Measurements from ENCODE around the gene PAM. TPM values are rescaled to one million over a fixed set of nuclear protein-coding genes. Genes with fewer than 3 reads are reported as not detected.

Gene PAM
- polyA plus RNA-seq, 5 donors, result 76.9 to 161 (median 147) TPM

GRCh38 chr5:102858808-102859207 lies 103.7 kb downstream of the PAM start:
- DNase-seq, result no peak

GRCh38 chr5:102860035-102860434 lies 104.9 kb downstream of the PAM start:
- no peak for DNase-seq

- DNase-seq, result no peak
Observed at GRCh38 chr5:102863058-102863457, 108.0 kb downstream of the PAM start.

- no peak for DNase-seq
Observed at GRCh38 chr5:102863764-102864560, 108.9 kb downstream of the PAM start.

GRCh38 chr5:102865171-102865509 lies 110.0 kb downstream of the PAM start:
- DNase-seq, result no peak

- peak; percentile 72 to 75 for DNase-seq
Observed at GRCh38 chr5:102865510-102866236, 110.6 kb downstream of the PAM start.

GRCh38 chr5:102866237-102866600 lies 111.1 kb downstream of the PAM start:
- peak; percentile 59 to 63 for DNase-seq

- no peak for DNase-seq
Observed at GRCh38 chr5:102867992-102868662, 113.0 kb downstream of the PAM start.

GRCh38 chr5:102869230-102869629 lies 114.1 kb downstream of the PAM start:
- no peak for DNase-seq

- no peak for DNase-seq
Observed at GRCh38 chr5:102873379-102873932, 118.4 kb downstream of the PAM start.

- DNase-seq, result no peak
Observed at GRCh38 chr5:102874054-102874453, 118.9 kb downstream of the PAM start.

- peak in 1 of 2 donors; percentile 32 for DNase-seq
Observed at GRCh38 chr5:102875721-102876123, 120.6 kb downstream of the PAM start.

- no peak for DNase-seq
Observed at GRCh38 chr5:102876610-102877009, 121.5 kb downstream of the PAM start.

GRCh38 chr5:102879741-102880140 lies 124.6 kb downstream of the PAM start:
- no peak for DNase-seq

GRCh38 chr5:102886586-102886985 lies 131.5 kb downstream of the PAM start:
- no peak for DNase-seq

- no peak for DNase-seq
Observed at GRCh38 chr5:102888483-102888882, 133.4 kb downstream of the PAM start.

GRCh38 chr5:102889033-102889432 lies 133.9 kb downstream of the PAM start:
- no peak for DNase-seq

GRCh38 chr5:102890133-102890532 lies 135.0 kb downstream of the PAM start:
- DNase-seq, result no peak

- no peak for DNase-seq
Observed at GRCh38 chr5:102891175-102891574, 136.1 kb downstream of the PAM start.

GRCh38 chr5:102893942-102894341 lies 138.8 kb downstream of the PAM start:
- DNase-seq, result no peak

GRCh38 chr5:102895234-102895633 lies 140.1 kb downstream of the PAM start:
- DNase-seq, result no peak

- DNase-seq, result no peak
Observed at GRCh38 chr5:102895976-102896375, 140.9 kb downstream of the PAM start.
